DMS 273 (cell line): Measurements from ENCODE around the gene SIX4.

Source experiments
- DNase-seq: peaks from one replicate; lab custom pipeline; 2025; ENCODE audit not compliant: unreplicated experiment; lab: John Stamatoyannopoulos, UW

The SIX4 gene

GRCh38 chr14:60722357-60723115 lies 1.6 kb downstream of the SIX4 start:
- peak; percentile 87 for DNase-seq

GRCh38 chr14:60722107-60722356 lies 2.1 kb downstream of the SIX4 start:
- DNase-seq: peak; percentile 63

GRCh38 chr14:60721326-60722106 lies 2.6 kb downstream of the SIX4 start:
- peak; percentile 37 for DNase-seq

- no peak for DNase-seq
These were observed 3.2 kb downstream of the SIX4 start for GRCh38 chr14:60720962-60721325.

GRCh38 chr14:60720391-60720790 lies 3.8 kb downstream of the SIX4 start:
- no peak for DNase-seq

- no peak for DNase-seq
These were observed 10.6 kb downstream of the SIX4 start for GRCh38 chr14:60713513-60713912.

GRCh38 chr14:60710494-60710893 lies 13.7 kb downstream of the SIX4 start:
- DNase-seq: no peak

- no peak for DNase-seq
These were observed 16.3 kb downstream of the SIX4 start for GRCh38 chr14:60707858-60708257.

GRCh38 chr14:60705100-60705499 lies 19.1 kb downstream of the SIX4 start:
- DNase-seq: no peak

GRCh38 chr14:60700598-60700997 lies 23.6 kb downstream of the SIX4 start:
- no peak for DNase-seq

- no peak for DNase-seq
These were observed 28.8 kb downstream of the SIX4 start for GRCh38 chr14:60695327-60695726.

- no peak for DNase-seq
These were observed 32.6 kb downstream of the SIX4 start for GRCh38 chr14:60691383-60692113.

- no peak for DNase-seq
These were observed 37.3 kb downstream of the SIX4 start for GRCh38 chr14:60686865-60687264.

- no peak for DNase-seq
These were observed 39.9 kb downstream of the SIX4 start for GRCh38 chr14:60684203-60684602.

- DNase-seq: no peak
These were observed 42.9 kb downstream of the SIX4 start for GRCh38 chr14:60681271-60681670.

GRCh38 chr14:60680511-60680910 lies 43.6 kb downstream of the SIX4 start:
- DNase-seq: no peak

GRCh38 chr14:60679566-60680258 lies 44.4 kb downstream of the SIX4 start:
- DNase-seq: no peak

GRCh38 chr14:60677701-60678100 lies 46.5 kb downstream of the SIX4 start:
- no peak for DNase-seq

- no peak for DNase-seq
These were observed 53.2 kb downstream of the SIX4 start for GRCh38 chr14:60670989-60671388.

- no peak for DNase-seq
These were observed 55.6 kb downstream of the SIX4 start for GRCh38 chr14:60668431-60669112.

GRCh38 chr14:60665177-60665550 lies 59.0 kb downstream of the SIX4 start:
- no peak for DNase-seq
